HepG2 (cell line): ENCODE results near the gene MIX23. TPM values are rescaled to one million over a fixed set of nuclear protein-coding genes. Genes with fewer than 3 reads are reported as not detected.

Source experiments
- ATAC-seq: fragments of 200-7000 bp; cut with Tn5 transposase; 3 replicates; pipeline ENCODE4 v1.9.1; 2020; ENCODE audit warnings: mild to moderate bottlenecking, moderate library complexity
- BruUV-seq: library from RNA; stranded (reverse); fragments of 400-500 nt; replicated peaks from 2 replicates; lab custom pipeline; 2021; lab: Mats Ljungman, UMichigan
- CTCF ChIA-PET: fragments of 300-600 bp; formaldehyde crosslinking; extraction: SDS; loops from one replicate; lab custom pipeline; 2021; ENCODE audit warnings: low total read pairs, inconsistent platforms, low intra/inter-chr PET ratio; lab: Yijun Ruan, JAX
- POLR2A ChIA-PET: fragments of 350-600 bp; sonication (Branson Sonifier 250); formaldehyde crosslinking; loops from one replicate; lab custom pipeline; 2020; ENCODE audit warnings: antibody characterized with exemption, inconsistent platforms; lab: Yijun Ruan, JAX
- DNase-seq: peaks from one replicate; pipeline ENCODE4 v3.0.0-alpha.2; 2015; ENCODE audit warnings: low spot score
- FAIRE-seq: peaks from 3 replicates; lab custom pipeline; 2011; peaks lifted over from hg19 to GRCh38; lab: Jason Lieb, UNC
- H2AFZ ChIP-seq: one replicate; pipeline ENCODE4 v1.6.1; 2011; ENCODE audit warnings: low read length, inconsistent platforms
- H3K27ac ChIP-seq: fragments of 300-600 bp; 3 replicates; pipeline ENCODE4 v1.8.0; 2011; ENCODE audit warnings: mixed run types, mild to moderate bottlenecking, mixed read lengths, low read length, inconsistent platforms; ENCODE audit not compliant: insufficient read depth; ENCODE audit errors: extremely low read length
- H3K27me3 ChIP-seq, 2 experiments: fragments of 200-600 bp in 1 of 2; 2 replicates in 1 of 2; 3 replicates in 1 of 2; pipeline versions ENCODE4 v1.6.0 to v1.8.0; 2011; ENCODE audit warnings: low read length in 2 of 2, mild to moderate bottlenecking in 2 of 2, moderate library complexity in 2 of 2, inconsistent platforms in 1 of 2; ENCODE audit not compliant: insufficient read depth in 2 of 2, control insufficient read depth in 1 of 2
- H3K36me3 ChIP-seq, 2 experiments: fragments of 200-600 bp in 1 of 2; replicated peaks in 1 of 2; 2 replicates in 1 of 2; 3 replicates in 1 of 2; pipeline versions ENCODE4 v1.5.1 to v1.8.0; 2011; ENCODE audit warnings: low read length in 2 of 2, inconsistent platforms in 1 of 2; ENCODE audit not compliant: insufficient read depth in 2 of 2, control insufficient read depth in 1 of 2
- H3K4me1 ChIP-seq: 2 replicates; pipeline ENCODE4 v1.5.1; 2012; ENCODE audit warnings: low read length, inconsistent platforms; ENCODE audit not compliant: insufficient read depth
- H3K4me2 ChIP-seq: 2 replicates; pipeline ENCODE4 v1.6.0; 2011; ENCODE audit warnings: low read depth, low read length, inconsistent platforms
- H3K4me3 ChIP-seq, 3 experiments: fragments of 200-600 bp in 1 of 3; sonication (generic), shearing (Covaris generic) in 1 of 3; replicated peaks in 1 of 3; 2 replicates each; pipeline ENCODE4 v1.5.1; 2011 to 2016; ENCODE audit warnings: low read length in 3 of 3, inconsistent platforms in 2 of 3, low read depth in 2 of 3, mild to moderate bottlenecking in 2 of 3, control low read depth in 1 of 3, mixed read lengths in 1 of 3; ENCODE audit not compliant: insufficient read depth in 1 of 3
- H3K79me2 ChIP-seq: one replicate; pipeline ENCODE4 v1.6.1; 2011; ENCODE audit warnings: low read length, inconsistent platforms; ENCODE audit not compliant: insufficient read depth
- H3K9ac ChIP-seq: 2 replicates; pipeline ENCODE4 v1.6.0; 2011; ENCODE audit warnings: mild to moderate bottlenecking, low read depth, low read length, inconsistent platforms; ENCODE audit not compliant: insufficient read depth
- H3K9me3 ChIP-seq: 2 replicates; pipeline ENCODE4 v1.5.1; 2012; ENCODE audit warnings: mild to moderate bottlenecking, low read length
- H4K20me1 ChIP-seq: 2 replicates; pipeline ENCODE4 v1.6.0; 2011; ENCODE audit warnings: inconsistent platforms, mild to moderate bottlenecking, low read length, moderate library complexity; ENCODE audit not compliant: insufficient read depth
- ARNT ChIP-seq: fragments of 450-650 bp; IDR thresholded peaks from 2 replicates; pipeline ENCODE4 v1.6.1; 2017
- ARNT2 ChIP-seq: sonication (generic); formaldehyde crosslinking; IDR thresholded peaks from 2 replicates; pipeline ENCODE4 v1.8.0; 2022; ENCODE audit warnings: mild to moderate bottlenecking, low read depth, missing genetic modification reagents, moderate library complexity
- CCAR2 ChIP-seq: fragments of 200-400 bp; formaldehyde crosslinking; optimal IDR thresholded peaks from 2 replicates; pipeline ENCODE3; 2018; ENCODE audit warnings: low read depth, mild to moderate bottlenecking, low read length, moderate library complexity
- FOXP1 ChIP-seq, 2 experiments: fragments of 450-650 bp in 1 of 2; IDR thresholded peaks; 2 replicates each; pipeline ENCODE4 v1.6.1; 2017 to 2018; ENCODE audit warnings: antibody characterized with exemption in 1 of 2
- RORA ChIP-seq: sonication (generic); formaldehyde crosslinking; IDR thresholded peaks from 2 replicates; pipeline ENCODE4 v1.5.0; 2020; ENCODE audit warnings: mild to moderate bottlenecking, missing genetic modification reagents, moderate library complexity
- SALL1 ChIP-seq: sonication (generic); formaldehyde crosslinking; IDR thresholded peaks from 2 replicates; pipeline ENCODE4 v1.8.0; 2022; ENCODE audit warnings: mild to moderate bottlenecking, missing genetic modification reagents
- SP1 ChIP-seq, 2 experiments: fragments of 450-650 bp in 1 of 2; sonication (generic) in 1 of 2; formaldehyde crosslinking in 1 of 2; IDR thresholded peaks; 2 replicates each; pipeline versions ENCODE4 v1.4.0 to v1.6.1; 2016 to 2020; ENCODE audit warnings: missing genetic modification reagents in 1 of 2
- STAG1 ChIP-seq: sonication (generic); formaldehyde crosslinking; IDR thresholded peaks from 2 replicates; pipeline ENCODE4 v1.4.0; 2020; ENCODE audit warnings: missing genetic modification reagents
- TBP ChIP-seq: sonication (generic); formaldehyde crosslinking; IDR thresholded peaks from 2 replicates; pipeline ENCODE4 v1.5.0; 2020; ENCODE audit warnings: missing genetic modification reagents
- TOPORS ChIP-seq: sonication (generic); formaldehyde crosslinking; IDR thresholded peaks from 2 replicates; pipeline ENCODE4 v1.8.0; 2023; ENCODE audit warnings: mild to moderate bottlenecking, missing genetic modification reagents
- ZBTB40 ChIP-seq, 2 experiments: fragments of 450-650 bp in 1 of 2; sonication (generic) in 1 of 2; formaldehyde crosslinking in 1 of 2; IDR thresholded peaks; 2 replicates each; pipeline versions ENCODE4 v1.6.1 to v1.8.0; 2016 to 2022; ENCODE audit warnings: antibody characterized with exemption in 1 of 2, mild to moderate bottlenecking in 1 of 2, missing genetic modification reagents in 1 of 2
- ZNF3 ChIP-seq: IDR thresholded peaks from 2 replicates; pipeline ENCODE4 v1.7.0; 2017; ENCODE audit warnings: inconsistent platforms
- ZNF362 ChIP-seq: sonication (generic); formaldehyde crosslinking; IDR thresholded peaks from 2 replicates; pipeline ENCODE4 v1.4.0; 2020; ENCODE audit warnings: missing genetic modification reagents, mild to moderate bottlenecking, borderline replicate concordance
- ZNF550 ChIP-seq: sonication (generic); formaldehyde crosslinking; IDR thresholded peaks from 2 replicates; pipeline ENCODE4 v1.4.0; 2020; ENCODE audit warnings: mild to moderate bottlenecking, missing genetic modification reagents, borderline replicate concordance
- ZNF747 ChIP-seq: sonication (generic); formaldehyde crosslinking; IDR thresholded peaks from 2 replicates; pipeline ENCODE4 v1.8.1; 2023; ENCODE audit warnings: missing genetic modification reagents, mild to moderate bottlenecking, borderline replicate concordance
- WGBS: methylation state at CpG from one replicate; pipeline ENCODE4 v1.1.6; 2017; ENCODE audit warnings: low lambda C conversion rate; 5-methylcytosine and 5-hydroxymethylcytosine counted together
- in situ Hi-C: cut with HindIII; loops from 2 replicates; pipeline ENCODE4 v1.10.0; 2017; ENCODE audit warnings: low pct_unique_long_range_greater_than_20kb; ENCODE audit not compliant: extremely low pct_ligation_motif_present
- intact Hi-C: fragments of 100-400 bp; cut with micrococcal nuclease; formaldehyde crosslinking; loops from one replicate; pipeline ENCODE4 v1.10.0; 2022; ENCODE audit not compliant: unreplicated experiment
- polyA plus RNA-seq, 8 experiments: library from polyadenylated mRNA; depleted of rRNA in 3 of 8; stranded (reverse) in 7 of 8; unstranded in 1 of 8; fragments of >200 nt; fragmentation: Illumina TruSeq in 4 of 8; extraction: Trizol in 4 of 8; gene quantifications; 2 replicates each; pipeline versions ENCODE4 v1.2.1 to v1.2.3, GENCODE V29; 2011 to 2016; ENCODE audit warnings: low read depth in 4 of 8, missing spikeins in 1 of 8, mixed read lengths in 1 of 8; ENCODE audit not compliant: insufficient read depth in 1 of 8
- total RNA-seq, 5 experiments: library from RNA; depleted of rRNA; stranded (reverse); fragments of >200 nt; fragmentation: Illumina TruSeq; extraction: Trizol; gene quantifications; 2 replicates each; pipeline ENCODE4 v1.2.3, GENCODE V29; 2016; ENCODE audit warnings: low read depth in 1 of 5

Gene MIX23
- total and polyA plus RNA-seq, 2 of the 13 experiments (the other 11 are each of a cell fraction or from before 2014, with no cell fraction given) = 20.0 to 152 TPM

- no peak for TF ChIP-seq ARNT
- peak; percentile 80 for TF ChIP-seq STAG1 (CRISPR knock-in tag)
- TF ChIP-seq ZNF550 (CRISPR knock-in tag) = no peak
- no peak for TF ChIP-seq SP1 (IDR thresholded peaks at IDR 0.05)
- no peak for TF ChIP-seq SP1 (CRISPR knock-in tag; IDR thresholded peaks at IDR 0.05)
- TF ChIP-seq RORA (CRISPR knock-in tag) = no peak
- TF ChIP-seq ZNF362 (CRISPR knock-in tag) = no peak
- no peak for TF ChIP-seq TBP (CRISPR knock-in tag)
- no peak for TF ChIP-seq ZNF747 (CRISPR knock-in tag)
- TF ChIP-seq TOPORS (CRISPR knock-in tag) = no peak
- TF ChIP-seq ARNT2 (CRISPR knock-in tag) = no peak
- no peak for TF ChIP-seq ZNF3
- no peak for TF ChIP-seq CCAR2
Observed at GRCh38 chr3:122356402-122356801, 26.6 kb downstream of the MIX23 start (continued).

GRCh38 chr3:122355612-122356011, 27.4 kb downstream of the MIX23 start:
- DNase-seq (no peak), FAIRE-seq (no peak), ATAC-seq (no peak)
- Histone ChIP-seq H3K4me3 (no peak overlapping the region), H3K4me2 (no peak overlapping the region), H3K79me2 (no peaks in the 10 kb centered on the region), H3K27me3 (no peaks in the 10 kb centered on the region), H2AFZ (no peak overlapping the region), H3K27ac (no peak overlapping the region), H3K4me1 (no peaks in the 10 kb centered on the region), H3K36me3 (peaks cover 4 to 5% of the 10 kb centered on the region in 2 experiments; a peak in 3 of 5 replicates), H3K9me3 (no peaks in the 10 kb centered on the region), H4K20me1 (no peaks in the 10 kb centered on the region), H3K9ac (no peak overlapping the region)
- ChIA-PET CTCF (interaction anchor here (0.7 kb wide), 1 partner anchor 49 kb away, joined by 3 read pairs; no protein-coding TSS in a partner anchor), POLR2A (no interaction called here)
- no TSS peak for BruUV-seq
- 94% methylated on average over 4 of the region's 4 CpGs for WGBS
- in situ Hi-C loops = loop anchor here (5.0 to 10.0 kb wide), 2 partner anchors 43 to 251 kb away; no protein-coding TSS in a partner anchor
- intact Hi-C loops = loop anchor here (1.0 to 2.0 kb wide), 2 partner anchors 49 to 255 kb away; no protein-coding TSS in a partner anchor
- TF ChIP-seq ZBTB40 (IDR thresholded peaks at IDR 0.05) = 0 out of 2 replicates have a peak, but pooled peaks have one; percentile 5
- no peak for TF ChIP-seq ZBTB40 (CRISPR knock-in tag; IDR thresholded peaks at IDR 0.05)
- no peak for TF ChIP-seq FOXP1 (IDR thresholded peaks at IDR 0.05)
- no peak for TF ChIP-seq FOXP1 (CRISPR knock-in tag; IDR thresholded peaks at IDR 0.05)
- no peak for TF ChIP-seq SALL1 (CRISPR knock-in tag)
